Stimulated activated CD4-positive, alpha-beta T cell treated with anti-CD3 and anti-CD28 coated beads, TNF-alpha, amount 100 ng/mL, for 4 hours (primary cell): ENCODE data around the gene MED12L.

Source experiments
- DNase-seq, 3 experiments: peaks; one replicate each; pipeline ENCODE4 v3.0.0-alpha.2; 2020; ENCODE audit warnings: low read depth in 3 of 3

MED12L gene

DNA sequence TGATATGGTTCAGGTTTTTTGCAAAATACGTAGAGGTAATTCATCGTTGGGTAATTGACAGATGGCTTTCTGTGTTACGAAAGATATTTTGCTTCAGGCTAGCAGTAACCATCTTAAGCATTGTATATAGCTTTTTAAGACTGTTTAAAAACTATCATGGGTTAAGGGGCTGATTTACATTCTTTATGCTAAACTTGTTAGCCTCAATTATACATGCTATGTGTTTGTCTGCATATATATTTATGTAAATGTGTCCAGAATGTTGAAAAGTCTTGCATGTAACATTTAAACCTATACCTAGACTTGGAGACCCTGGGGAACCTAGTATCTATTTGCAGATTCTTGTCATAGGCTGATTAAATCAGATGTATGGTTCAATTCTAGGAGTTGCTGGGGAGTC, 204.0 kb downstream of the MED12L start:
- no peak for DNase-seq

DNA sequence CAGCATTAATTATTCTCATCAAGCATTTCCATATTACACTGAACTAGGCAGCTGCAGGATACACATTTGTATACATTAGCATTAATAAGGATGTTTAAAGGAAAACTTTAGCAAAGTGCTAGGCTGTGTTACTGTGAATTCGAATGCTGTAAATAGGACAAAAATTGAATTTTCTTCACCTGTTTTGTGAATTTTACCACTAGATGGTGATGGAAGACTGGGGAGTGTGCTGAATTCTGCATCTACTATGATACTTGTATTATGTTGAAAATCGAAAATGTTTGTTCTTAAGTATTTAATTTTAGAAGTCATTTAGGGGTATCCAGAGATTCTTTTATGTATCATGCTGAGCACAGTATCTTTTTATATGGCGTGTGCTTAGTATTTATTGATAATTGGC, 205.2 kb downstream of the MED12L start:
- no peak for DNase-seq

DNA sequence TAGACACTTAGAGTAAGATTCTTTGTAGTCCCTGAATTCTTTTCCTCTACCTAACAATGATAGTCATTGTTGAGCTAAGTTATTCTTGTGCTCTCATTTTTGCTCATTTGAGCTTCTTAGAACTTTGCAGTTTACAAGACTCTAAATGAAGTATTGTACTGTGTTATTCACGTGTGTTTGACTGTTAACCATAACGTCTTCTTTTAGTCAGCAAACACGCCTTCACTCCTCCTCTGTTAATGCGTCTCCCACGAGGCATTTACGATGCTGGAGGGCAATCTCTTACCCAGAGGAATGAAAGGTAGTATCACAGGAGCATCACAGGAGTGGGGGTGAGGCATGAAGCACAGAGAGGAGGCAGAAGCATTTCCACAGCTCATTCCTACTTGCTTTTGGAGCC, 207.7 kb downstream of the MED12L start:
- no peak for DNase-seq

DNA sequence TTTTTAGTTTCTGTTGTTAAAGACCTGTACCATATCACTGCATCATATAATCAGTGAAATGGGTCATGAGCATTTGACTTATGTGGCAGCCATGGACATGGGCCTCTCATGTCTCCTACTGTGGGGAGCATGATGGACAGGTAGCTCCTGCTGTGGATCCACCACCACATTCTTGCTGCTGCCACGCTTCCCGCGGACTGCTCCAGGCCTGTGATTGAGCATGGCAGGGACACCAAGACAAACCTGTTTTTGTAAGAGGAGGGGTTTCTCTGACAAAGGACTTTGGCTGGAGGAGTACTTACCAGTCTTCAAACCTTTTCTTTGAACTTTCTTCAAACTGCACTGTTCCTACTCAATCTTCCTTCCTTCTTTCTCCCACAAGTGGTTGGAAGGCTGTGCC, 210.8 kb downstream of the MED12L start:
- no peak for DNase-seq

DNA sequence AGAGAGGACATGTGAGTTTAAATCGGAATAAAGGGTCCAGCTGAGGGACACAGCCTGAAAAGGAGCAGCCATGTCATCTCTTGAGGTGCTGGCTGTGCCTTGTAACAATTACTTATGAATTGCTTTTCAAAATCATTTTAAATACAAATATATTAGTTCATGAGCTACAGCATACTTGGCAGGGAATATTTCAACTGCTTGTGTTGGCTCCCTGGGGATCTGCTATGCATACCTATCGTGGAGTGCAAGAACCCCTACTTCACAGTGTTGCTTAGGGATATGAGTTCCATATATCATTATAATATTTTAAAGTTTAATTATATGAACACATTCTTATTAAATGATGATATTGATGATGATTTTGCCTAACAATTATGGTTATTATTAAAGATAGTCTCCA, 212.0 kb downstream of the MED12L start:
- no peak for DNase-seq

DNA sequence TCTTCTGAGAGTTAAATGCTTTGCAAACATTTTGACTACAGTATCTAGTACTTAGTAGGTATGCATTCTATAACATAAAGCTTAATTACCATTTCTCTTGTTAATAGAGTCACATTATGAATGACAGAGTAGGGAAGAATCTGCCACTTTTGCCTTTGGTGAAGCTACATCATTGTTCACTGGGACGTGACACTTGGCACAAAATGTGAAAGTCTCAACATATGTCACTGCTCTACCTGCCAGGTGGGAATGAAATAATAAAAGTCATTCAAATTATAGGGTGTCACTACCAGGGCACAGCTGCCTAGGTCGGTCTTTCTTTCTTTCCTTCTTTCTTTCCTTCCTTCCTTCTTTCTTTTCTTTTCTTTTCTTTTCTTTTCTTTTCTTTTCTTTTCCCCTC, 213.5 kb downstream of the MED12L start:
- DNase-seq = no peak

DNA sequence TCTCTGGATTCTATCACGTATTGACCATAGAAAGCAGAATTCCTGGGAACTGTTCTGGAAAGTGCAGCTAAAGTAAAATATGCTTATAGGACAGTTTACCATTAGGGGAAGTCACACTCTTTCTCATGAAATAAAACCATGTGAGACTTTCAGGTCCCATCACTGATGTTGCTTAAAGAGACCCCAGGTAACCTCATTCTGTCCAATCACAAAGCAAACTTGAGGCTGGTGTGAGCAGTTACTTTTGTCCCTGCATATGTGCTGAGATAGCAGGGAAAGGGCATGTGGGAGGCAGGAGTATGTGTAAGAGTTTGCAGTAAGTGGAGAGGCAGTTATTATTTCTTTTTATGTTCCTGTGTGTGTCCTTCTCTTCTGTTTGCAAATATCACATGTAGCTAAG, 215.1 kb downstream of the MED12L start:
- no peak for DNase-seq

DNA sequence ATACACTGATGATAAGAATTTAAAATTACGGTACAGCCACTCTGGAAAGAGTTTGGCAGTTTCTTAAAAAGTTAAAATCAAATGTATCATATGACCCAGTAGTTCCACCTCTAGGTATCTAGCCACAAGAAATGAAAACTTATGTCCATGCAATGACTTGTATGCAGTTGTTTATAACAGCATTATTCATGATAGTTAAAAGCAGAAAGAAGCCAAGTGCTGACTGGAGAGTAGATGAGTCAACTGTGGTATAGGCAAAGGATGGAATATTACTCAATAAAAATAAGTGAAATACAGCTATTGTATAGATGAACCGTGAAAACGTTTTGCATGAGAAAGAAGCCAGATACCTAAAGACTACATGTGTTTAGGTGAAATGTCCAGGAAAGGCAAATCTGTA, 216.3 kb downstream of the MED12L start:
- no peak for DNase-seq

DNA sequence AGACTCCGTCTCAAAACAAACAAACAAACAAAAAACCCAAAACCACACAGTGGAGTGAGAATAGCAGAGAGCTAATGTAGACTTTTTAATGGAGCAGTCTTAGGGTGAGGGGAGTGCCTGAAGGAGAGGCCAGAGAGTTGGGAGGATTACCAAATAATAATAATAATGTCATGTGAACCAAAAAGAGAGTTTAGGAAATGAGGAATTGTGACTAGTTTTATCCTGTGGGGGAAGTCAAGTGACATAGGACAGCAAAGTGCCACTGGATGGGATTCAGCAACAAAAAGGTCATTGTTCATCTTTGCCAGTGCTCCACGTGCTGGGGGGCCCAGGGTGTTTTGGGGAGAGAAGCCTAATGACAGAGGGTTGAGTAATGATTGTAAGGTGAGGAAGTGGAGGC, 218.3 kb downstream of the MED12L start:
- DNase-seq = no peak

DNA sequence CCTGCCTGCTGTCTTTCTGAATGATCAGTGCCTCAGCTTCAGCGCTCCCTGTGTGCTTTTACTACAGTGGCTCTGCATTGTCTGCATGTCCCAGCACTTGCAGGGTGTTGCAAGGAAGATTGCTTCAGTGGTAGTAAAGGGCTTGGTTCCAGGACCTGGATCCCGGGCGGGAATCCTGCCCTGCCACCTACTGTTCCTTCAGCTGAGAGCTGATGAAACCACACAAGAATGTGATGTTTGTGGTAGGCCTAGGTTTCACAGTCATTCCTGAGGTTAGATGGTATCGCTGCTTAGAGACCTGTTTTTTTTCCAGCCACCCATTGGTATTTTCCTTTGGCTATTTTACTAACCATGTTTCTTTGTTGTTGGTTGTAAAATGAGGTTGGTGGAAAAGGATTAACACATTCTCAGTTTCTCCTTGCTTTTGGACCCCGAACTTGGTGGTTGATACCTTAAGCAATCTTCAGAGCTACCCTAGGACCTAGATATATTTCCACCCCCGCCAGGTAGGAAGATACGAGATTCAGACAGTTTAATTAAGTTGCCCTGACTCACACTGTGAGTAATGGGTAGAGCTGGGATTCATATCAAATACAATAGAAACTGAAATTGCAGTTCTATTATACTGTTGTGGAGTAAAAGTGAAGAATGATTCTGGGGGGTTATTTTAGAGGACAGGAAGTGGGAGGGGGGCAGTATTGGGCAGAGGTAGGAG, 219.8 kb downstream of the MED12L start:
- DNase-seq = peak in 1 of 3 experiments; percentile 11

DNA sequence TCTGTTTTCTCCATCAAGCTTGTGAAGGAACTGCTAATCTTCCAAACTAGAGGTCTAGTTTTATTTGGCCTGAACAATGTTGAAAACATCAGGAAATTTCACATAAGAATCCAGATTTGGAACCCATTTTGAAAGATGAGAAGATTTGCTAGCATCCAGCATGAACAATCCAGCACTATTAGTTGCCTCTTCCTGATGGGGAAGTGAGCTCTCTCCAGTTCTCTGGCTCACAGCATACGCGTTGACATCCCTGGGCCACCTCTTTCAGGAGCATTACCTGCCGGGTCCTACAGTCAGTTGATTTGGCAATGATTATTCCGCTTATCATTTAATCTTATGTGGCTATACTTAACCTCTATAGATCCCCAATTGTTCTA, 220.3 kb downstream of the MED12L start:
- no peak for DNase-seq

DNA sequence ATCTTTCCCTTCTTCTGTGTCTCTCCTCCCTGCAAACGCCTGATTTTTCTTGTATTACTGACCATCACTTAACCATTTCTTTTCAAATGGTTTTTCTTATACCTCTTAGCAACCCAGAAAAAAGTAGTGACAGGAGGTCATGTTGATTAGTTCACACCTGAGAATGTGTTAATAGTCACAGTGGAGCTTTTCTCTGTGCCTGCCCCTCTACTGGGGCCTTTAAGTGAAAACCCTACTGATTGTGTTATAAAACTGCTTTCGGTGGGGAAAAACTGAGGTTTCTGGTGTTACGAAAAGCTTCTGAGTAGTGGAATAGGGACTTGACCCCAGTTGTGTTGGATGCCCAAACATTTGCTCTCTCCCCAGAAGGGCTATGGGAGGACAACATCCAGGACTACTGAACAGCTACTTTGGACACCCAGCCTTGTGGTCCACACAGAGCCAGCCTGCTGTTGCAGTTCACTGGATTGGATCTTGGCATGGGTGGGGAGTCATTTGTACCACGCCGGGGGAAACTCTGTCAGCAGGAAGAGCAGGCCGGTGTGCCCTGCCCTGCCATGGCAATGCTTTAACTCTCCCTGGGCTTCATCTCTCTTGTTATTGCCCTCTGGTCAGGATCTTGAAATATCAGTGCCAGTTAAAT, 220.8 kb downstream of the MED12L start:
- no peak for DNase-seq

DNA sequence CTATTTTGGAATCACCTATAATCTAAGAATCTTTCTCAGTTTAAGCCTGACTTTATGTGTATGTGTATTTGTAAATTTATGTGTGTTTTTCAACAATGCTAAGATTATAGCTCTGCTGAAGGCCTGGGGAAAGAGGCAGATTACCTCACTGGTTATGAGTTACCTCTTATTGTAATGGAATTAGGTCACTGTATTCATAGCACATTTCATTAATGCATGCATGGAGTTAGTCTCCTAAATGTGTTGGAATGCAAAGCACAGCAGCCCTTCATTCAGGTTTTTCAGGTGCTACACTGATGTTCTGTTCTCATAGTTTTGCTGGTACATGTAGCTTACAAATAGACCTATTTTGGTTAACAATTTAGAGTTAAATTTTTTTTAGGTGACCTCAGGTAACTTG, 221.7 kb downstream of the MED12L start:
- no peak for DNase-seq

DNA sequence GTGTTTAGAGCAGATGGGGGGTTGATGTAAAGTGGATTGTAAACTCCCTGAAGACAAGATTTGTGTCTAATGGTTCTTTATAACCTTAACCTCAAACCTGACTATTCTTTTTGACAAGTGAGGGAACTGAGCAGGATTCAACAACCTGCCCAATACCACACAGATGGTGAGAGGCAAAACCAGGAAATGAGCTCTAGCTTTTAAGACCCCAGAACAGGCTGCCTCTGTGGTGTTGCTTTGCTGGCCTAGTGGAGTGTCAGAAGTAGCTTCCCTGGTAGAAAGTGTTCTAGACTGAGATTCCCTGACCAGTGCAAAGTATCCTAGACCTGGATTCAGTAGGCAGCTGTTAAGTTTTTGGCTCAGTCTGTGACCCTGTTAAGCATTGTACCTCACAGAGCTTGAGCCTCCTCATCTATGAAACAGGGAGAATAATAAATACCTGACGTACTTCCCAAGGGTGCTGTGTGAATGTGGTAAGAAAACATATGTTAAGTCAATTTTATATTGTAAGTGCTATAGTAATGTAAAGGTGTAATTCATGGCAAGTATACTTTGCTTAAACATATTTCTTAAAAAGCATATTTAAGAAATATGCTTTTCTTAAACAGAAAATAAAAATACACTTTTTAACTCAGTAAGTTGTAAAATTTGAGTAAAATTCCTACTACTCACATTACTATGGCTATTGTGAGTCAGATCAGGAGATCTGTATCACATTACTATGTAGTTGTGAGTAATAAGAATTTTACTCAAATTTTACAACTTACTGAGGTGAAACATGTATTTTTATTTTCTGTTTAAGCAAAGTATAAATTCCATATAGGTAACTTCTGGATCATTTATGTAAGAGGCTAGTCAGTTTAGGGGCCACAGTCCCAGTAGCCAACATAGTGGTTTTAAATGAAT, 222.4 kb downstream of the MED12L start:
- DNase-seq = no peak

DNA sequence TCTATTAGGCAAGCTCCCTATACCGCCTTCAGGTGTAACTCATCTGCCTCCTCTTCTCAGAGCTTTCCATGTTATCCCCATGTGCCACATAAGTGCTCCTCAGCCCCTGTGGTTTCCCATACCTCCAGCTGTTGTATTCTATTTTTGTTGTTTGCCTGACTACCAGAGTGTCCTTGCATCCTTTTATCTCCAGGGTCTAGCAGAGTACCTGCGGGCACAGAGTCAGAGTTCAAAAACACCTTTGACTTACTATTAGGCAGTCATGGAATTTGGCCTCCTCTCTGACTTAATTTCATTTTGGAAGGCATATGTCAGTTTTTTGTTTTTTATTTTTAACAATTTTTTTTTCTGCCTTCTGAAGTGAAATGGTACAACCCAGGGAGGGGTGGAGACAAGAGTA, 224.1 kb downstream of the MED12L start:
- no peak for DNase-seq

DNA sequence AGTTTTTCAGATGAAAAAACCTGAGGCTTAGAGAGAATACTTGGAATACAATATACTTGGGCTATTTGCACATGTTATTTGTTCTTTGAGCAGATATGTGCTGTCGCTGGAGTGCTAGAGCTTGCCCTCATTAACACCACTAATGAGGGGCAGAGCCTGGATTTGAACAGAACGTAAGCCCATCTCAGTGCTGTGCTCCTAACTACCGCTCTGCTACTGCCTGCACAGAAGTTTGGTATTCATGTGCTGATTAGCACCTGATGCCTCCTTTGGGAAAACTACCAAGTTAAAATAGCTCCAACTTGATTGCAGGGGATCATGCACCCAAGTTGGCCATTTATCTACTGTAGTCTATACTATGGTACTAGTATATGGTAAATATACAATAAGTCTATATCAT, 227.5 kb downstream of the MED12L start:
- no peak for DNase-seq

DNA sequence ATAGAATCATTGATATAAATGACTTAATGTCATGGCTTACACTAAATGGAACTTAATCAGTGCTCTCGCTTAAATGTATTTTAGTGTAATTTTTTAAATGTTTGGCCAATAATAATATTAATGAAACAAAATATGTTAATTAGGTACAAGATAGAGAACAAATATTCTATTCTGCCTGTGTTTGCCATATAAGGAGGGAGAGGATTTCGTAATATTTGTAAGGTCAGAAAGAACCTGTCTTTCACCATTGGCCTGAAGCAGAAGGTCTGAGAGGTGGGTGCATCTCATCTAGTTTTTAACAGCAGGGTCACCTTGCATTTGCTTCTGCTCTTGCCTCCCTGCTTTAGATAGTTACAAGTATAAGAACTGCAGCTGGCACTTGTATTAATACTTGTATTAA, 228.7 kb downstream of the MED12L start:
- no peak for DNase-seq

DNA sequence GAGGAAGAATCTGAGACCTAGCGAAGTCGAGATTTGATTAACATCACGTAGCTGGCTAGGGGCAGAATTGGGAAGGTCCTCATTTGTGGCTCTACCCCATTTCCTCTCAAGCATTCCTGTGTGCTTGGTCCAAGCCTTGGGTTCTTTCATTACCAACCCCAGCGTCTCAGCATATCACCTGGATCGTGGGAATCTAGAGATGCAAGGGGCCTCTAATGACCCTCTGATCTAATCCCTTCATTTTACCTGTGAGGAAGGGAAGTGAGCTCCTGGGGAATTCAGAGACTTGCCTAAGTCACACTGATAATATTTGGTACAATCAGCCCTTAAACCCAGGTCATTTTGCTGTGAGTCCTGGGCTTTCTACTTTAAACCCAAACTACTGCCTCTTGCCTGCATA, 229.1 kb downstream of the MED12L start:
- no peak for DNase-seq

DNA sequence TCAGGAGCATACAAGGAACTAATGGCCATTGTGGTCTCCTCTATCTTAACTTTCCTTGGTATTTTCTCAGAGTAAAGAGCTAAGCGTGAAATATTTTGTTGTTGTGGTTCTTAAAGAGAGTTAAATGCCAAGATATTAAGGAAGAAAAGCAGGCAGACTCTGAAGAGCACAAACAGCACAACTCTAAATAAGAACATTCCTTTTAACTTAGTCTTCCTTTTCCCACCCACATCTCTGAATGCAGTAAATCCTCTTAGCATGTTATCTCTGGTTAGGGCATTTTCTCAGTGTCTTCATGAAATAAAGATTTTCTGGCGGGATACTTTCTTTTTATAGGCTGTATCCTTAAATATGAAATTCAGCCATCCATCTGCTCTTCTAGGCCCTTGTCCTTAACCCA, 229.7 kb downstream of the MED12L start:
- DNase-seq = no peak

DNA sequence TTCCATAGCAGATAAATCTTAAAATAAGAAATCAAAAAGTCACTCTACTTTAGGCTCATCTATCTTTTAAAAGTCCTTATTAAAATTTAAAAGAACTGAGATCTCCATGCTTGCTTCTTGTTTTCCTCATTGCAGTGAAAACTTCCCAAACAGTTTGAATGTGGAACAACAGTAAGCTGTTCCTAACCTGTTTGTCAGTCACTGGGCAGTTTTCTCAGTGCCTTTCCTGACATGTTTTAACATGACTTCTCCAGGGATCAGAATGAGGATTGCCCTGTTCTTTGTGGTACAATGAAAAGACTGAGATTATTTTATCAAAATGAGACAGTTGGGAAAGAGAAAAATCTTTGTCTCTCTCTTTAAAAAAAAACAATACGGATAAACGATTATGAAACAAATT, 230.4 kb downstream of the MED12L start:
- DNase-seq = no peak

DNA sequence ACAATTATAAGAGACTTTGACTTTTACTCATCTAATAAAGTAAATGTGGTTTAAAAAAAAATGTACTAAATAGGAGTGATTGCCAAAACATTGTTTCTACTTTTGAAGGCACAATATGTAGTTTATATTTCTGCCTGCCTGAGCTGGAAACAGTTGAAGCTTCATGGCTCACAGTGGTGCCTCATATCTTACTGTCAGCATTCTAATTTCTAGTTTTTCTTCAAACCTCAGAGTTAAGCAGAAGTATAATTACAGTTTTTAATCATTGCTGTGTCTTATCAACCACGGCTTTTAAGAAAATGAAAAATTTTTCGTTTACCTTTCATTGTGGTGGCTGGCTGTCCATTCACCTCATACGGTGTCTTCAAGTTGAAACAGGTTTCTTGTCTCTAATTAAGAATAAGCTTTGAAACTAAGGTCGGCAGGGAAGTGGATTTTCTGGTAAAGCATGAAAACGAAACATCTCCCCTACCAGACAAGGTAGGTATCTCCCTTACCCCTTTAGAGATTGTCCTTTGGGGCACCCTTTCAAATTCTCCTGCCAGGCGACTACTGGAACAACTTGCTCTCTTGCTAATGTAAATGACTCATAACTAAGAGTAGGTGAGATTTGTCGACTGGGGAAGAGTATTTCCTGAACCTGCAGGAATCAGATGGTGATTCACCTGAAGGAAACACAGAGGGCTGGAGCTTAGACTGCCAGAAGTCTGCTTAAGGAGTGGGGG, 231.0 kb downstream of the MED12L start, which contains the start of gene GPR87:
TSS of gene GPR87 (minus strand) at position 554 of the 725 bp plus-strand sequence. CDS start 16,720 bp downstream, outside the sequence.
- DNase-seq = no peak

DNA sequence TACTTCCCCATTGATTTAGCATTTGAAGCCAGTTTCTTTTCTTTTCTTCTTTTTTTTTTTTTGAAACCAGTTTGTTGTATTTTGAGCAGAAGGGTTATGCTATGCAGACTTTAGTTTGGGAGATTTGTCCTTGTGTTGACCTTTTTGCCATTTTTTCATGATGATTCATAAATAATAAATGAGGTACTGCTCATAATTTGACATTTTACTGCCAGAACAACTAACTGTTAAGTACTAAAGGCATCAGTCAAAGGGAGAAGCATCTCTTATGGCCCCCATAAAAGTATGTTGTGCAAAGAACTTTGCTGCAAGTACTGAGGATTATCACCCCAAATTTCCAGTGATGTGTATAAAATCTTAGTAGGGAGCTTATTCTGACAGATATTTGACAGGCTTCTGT, 232.8 kb downstream of the MED12L start:
- no peak for DNase-seq
